NCI-H146 (cell line): ENCODE results near the gene TRMU.

Experiments used
- DNase-seq: peaks from one replicate; lab custom pipeline; 2025; lab: John Stamatoyannopoulos, UW

TRMU gene

GRCh38 chr22:46337870-46338269 lies 2.4 kb downstream of the TRMU start:
- no peak for DNase-seq

- no peak for DNase-seq
Observed at GRCh38 chr22:46338636-46339035, 3.1 kb downstream of the TRMU start.

- no peak for DNase-seq
Observed at GRCh38 chr22:46339956-46340355, 4.4 kb downstream of the TRMU start.

GRCh38 chr22:46340676-46341075 lies 5.2 kb downstream of the TRMU start:
- DNase-seq = no peak

GRCh38 chr22:46346680-46347405 lies 11.3 kb downstream of the TRMU start:
- no peak for DNase-seq

GRCh38 chr22:46347646-46348045 lies 12.1 kb downstream of the TRMU start:
- DNase-seq = no peak

- no peak for DNase-seq
Observed at GRCh38 chr22:46348099-46348695, 12.7 kb downstream of the TRMU start.

GRCh38 chr22:46349238-46349637 lies 13.7 kb downstream of the TRMU start:
- no peak for DNase-seq

- DNase-seq = no peak
Observed at GRCh38 chr22:46349681-46350080, 14.2 kb downstream of the TRMU start.

- DNase-seq = no peak
Observed at GRCh38 chr22:46350121-46350520, 14.6 kb downstream of the TRMU start.

GRCh38 chr22:46350646-46351045 lies 15.1 kb downstream of the TRMU start:
- no peak for DNase-seq

GRCh38 chr22:46351131-46351735 lies 15.7 kb downstream of the TRMU start:
- no peak for DNase-seq

- DNase-seq = no peak
Observed at GRCh38 chr22:46351767-46352166, 16.3 kb downstream of the TRMU start.

GRCh38 chr22:46352276-46352675 lies 16.8 kb downstream of the TRMU start:
- DNase-seq = no peak

GRCh38 chr22:46352691-46353386 lies 17.3 kb downstream of the TRMU start:
- no peak for DNase-seq

- no peak for DNase-seq
Observed at GRCh38 chr22:46353483-46354105, 18.1 kb downstream of the TRMU start.

- no peak for DNase-seq
Observed at GRCh38 chr22:46354176-46354992, 18.9 kb downstream of the TRMU start.

- no peak for DNase-seq
Observed at GRCh38 chr22:46354993-46355305, 19.4 kb downstream of the TRMU start.

GRCh38 chr22:46355369-46355995 lies 20.0 kb downstream of the TRMU start:
- peak; percentile 31 for DNase-seq

- no peak for DNase-seq
Observed at GRCh38 chr22:46355996-46356471, 20.5 kb downstream of the TRMU start.
